ENCODE data around the gene AGMAT. TPM values are rescaled to one million over a fixed set of nuclear protein-coding genes. Genes with fewer than 3 reads are reported as not detected.

The AGMAT gene
- total and polyA plus RNA-seq, 2 of the 8 experiments (the other 6 are each of a cell fraction or from before 2014, with no cell fraction given): 3.7 to 5.8 TPM

- TF ChIP-seq CHD7 (IDR thresholded peaks at IDR 0.05; ENCODE audit: insufficient replicate concordance, low read length) (no peak), CTBP2 (IDR thresholded peaks at IDR 0.05; ENCODE audit: borderline replicate concordance, insufficient read depth, insufficient read length, low read length) (peak; percentile 44), CBX8 (IDR thresholded peaks at IDR 0.05; ENCODE audit: borderline replicate concordance, low read depth, low read length) (no peak), ASH2L (IDR thresholded peaks at IDR 0.05; ENCODE audit: low read length) (peak; percentile 87), EZH2 (IDR thresholded peaks at IDR 0.05; ENCODE audit: low read depth, low read length, severe bottlenecking) (no peak), PHF8 (conservative IDR thresholded peaks at IDR 0.05; ENCODE audit: low read depth, low read length) (peak; percentile 75), TBP (IDR thresholded peaks at IDR 0.05; ENCODE audit: low read depth, low read length) (no peak), KDM4A (IDR thresholded peaks at IDR 0.05; ENCODE audit: low read depth, low read length, severe bottlenecking) (peak; percentile 83), CREB1 (IDR thresholded peaks at IDR 0.05) (peak; percentile 35; the same call in 1 of the 2 replicates)
These were observed at the start of gene AGMAT (continued) for GRCh38 chr1:15584489-15585363.
